ENCODE data around the gene HMG20A. TPM values are rescaled to one million over a fixed set of nuclear protein-coding genes. Genes with fewer than 3 reads are reported as not detected.
"Not testable (repeated sequence)": the region's sequence is repeated elsewhere in the genome, so short reads cannot be mapped to it uniquely, and the experiment has no call there.

The HMG20A gene
- total RNA-seq, 1 donor from 2014 or later, result 17.4 TPM

DNA sequence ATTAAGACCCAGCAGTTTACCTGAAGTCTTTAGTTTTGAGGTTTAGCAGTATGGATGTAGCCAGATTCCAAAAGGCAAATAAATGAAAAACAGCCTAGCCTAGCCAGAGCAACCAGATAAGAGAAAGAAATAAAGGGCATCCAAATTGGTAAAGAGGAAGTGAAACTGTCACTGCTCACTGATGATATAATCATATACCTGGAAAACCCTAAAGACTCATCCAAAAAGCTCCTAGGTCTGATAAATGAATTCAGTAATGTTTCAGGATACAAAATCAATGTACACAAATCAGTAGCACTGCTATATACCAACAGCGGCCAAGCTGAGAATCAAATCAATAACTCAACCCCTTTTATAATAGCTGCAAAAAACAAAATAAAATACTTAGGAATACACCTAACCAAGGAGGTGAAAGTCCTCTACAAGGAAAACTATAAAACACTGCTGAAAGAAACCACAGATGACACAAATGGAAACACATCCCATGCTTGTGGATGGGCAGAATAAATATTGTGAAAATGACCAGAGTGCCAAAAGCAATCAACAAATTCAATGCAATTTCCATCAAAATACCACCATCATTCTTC lies 14.4 kb upstream of the HMG20A start:
- DNase-seq (ENCODE audit: low spot score); ATAC-seq: not testable (repeated sequence)

GRCh38 chr15:77406846-77407245 lies 13.8 kb upstream of the HMG20A start:
- no peak for DNase-seq (ENCODE audit: low spot score)
- ATAC-seq, result no peak

DNA sequence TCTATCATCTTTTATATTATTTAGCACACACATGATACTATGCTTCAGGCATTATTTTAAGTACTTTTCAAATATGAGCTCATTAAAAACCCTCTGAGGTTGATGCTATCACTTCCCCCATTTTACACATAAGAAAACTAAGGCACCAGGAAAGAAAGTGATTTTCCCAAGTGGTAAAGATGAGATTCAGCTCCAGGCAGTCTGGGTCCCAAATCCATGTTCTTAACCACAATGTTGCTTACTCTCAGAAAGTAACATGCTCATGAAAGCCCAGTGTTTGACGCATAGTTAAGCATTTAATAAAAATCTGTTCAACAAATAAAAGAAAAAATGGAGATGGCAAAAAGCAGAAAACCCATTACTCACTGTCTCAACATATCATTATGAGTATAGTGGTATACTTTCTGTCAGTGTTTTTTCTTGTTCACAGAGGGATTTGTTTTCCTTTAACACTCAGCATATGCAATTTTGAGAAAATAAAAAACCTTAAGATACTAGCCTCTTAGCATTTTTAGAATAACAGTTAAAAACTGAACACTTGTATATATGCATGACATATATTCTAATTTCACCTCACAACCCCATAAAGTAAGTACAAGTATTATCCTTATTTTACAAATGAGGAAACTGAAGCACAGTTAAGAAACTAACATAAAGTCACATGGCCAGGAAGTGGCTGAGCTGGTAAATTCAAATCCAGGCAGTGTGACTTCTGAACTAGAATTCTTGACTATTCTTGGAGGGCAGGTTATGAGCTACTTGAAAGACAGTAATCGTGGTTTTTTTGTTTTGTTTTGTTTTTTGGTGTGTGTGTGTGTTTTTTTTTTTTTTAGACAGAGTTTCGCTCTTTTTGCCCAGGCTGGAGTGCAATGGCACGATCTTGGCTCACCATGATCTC lies 11.2 kb upstream of the HMG20A start:
- no peak for ATAC-seq

GRCh38 chr15:77410157-77410500 lies 10.6 kb upstream of the HMG20A start:
- not testable (repeated sequence) for DNase-seq (ENCODE audit: low spot score); ATAC-seq

More for the DNA sequence above, 11.2 kb upstream of the HMG20A start:
- no peak for DNase-seq (ENCODE audit: low spot score)

- no peak for ATAC-seq
- DNase-seq (ENCODE audit: low spot score), result no peak
Measured at GRCh38 chr15:77410701-77411618, 9.7 kb upstream of the HMG20A start.

GRCh38 chr15:77411619-77411976 lies 9.1 kb upstream of the HMG20A start:
- no peak for DNase-seq (ENCODE audit: low spot score)
- ATAC-seq, result no peak

DNA sequence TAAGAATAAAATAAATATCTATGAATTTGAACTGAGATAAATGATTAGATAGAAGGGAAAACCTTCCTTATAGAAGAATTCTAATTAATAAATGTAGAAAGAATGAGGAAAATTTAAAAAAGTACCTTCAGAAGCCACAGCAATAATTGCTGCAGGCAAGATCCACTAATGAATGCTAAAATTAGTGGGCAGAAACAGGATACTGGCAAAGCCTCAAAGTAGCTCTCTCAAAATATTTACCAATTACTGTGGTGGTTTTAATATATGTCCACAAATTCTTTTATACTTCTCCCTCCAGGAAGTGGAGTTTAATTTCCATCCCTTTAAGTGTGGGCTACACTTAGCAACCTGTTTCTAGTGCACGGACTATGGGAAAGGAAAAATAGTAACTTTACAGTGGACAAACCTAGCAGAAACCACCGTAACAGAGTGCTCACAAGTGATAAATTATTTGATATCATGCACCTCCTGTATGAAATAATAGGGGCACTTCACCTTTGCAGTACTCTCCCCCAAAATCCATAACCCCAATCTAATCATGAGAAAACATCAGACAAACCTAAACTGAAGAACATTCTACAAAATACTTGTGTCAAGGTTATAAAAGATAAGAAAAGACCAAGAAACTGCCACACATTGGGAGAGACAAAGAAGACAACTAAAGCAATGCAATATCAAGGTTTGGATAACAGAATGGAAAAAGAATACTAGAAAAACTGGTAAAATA lies 7.6 kb upstream of the HMG20A start:
- no peak for DNase-seq (ENCODE audit: low spot score)

GRCh38 chr15:77413699-77414349 lies 6.9 kb upstream of the HMG20A start:
- no peak for ATAC-seq
- DNase-seq (ENCODE audit: low spot score), result no peak

More for the DNA sequence above, 7.6 kb upstream of the HMG20A start:
- no peak for ATAC-seq

GRCh38 chr15:77414789-77415442 lies 5.8 kb upstream of the HMG20A start:
- ATAC-seq (no peak), DNase-seq (ENCODE audit: low spot score) (no peak)

DNA sequence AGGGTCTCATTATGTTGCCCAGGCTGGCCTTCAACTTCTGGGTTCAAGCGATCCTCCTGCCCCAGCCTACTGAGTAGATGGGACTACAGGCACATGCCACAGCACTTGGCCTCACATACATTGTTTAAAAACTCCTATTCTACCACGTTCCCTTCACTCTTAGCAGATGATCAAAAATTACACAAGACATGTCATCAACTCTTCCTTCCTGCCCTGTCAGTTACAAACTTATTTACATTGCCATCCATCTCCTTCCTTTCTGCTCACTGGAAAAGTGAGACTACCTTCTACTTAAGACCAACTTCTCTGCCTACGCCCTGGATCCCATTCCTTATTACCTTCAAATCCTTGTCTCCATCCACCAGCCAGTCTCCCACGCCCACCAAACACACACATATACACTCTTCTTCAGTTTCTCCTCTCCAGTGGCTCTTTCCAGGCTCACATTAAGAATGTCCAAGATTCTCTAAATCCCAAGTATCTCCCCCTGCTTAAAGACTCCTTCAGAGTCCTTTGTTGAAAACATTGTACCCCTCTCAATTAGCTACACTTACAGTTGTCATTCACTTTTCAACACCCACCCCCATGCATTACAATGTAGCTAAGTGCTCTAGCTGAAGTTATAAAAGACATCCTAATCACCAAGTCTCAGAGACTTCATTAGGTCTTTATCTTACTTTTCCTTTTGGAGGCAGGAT lies 5.1 kb upstream of the HMG20A start:
- DNase-seq (ENCODE audit: low spot score), result no peak

GRCh38 chr15:77416148-77416455 lies 4.6 kb upstream of the HMG20A start:
- no peak for ATAC-seq
- DNase-seq (ENCODE audit: low spot score), result no peak

More for the DNA sequence above, 5.1 kb upstream of the HMG20A start:
- ATAC-seq, result no peak

DNA sequence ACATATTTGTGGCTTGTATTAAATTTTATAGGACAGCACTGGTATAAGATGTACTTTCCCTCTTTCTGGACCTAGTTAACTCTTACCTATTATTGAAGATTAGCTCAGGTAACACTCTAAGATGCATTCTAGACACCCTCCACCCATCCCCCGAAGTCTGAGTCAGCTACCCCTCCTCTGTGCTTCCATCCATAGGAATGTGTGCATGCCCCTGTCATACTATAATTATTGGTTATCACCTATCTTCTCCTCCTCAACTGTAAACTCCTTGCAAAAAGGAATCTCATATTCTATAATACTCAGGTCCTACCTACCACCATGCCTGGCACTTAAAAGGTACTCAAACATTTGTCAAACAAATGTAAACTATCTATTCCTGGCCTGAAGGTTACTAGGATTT lies 3.7 kb upstream of the HMG20A start:
- no peak for ATAC-seq
- DNase-seq (ENCODE audit: low spot score), result no peak

DNA sequence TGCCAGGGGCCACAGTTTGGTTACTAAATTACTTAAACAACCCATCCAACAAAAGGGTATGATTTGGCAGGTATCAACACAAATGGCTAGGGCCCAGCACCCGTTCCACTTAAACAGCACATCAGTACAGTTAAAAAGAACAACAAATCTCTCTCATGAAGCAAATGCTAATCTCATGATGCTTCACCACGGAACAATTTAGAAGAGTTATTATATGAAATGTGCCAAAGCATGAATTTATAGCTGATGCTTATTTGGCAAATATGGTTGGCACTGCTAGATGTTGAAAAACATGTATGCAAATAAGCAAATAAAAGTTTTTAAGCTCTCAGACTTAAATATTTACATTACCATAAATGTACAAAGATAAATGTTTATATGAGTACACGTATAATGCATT lies 3.1 kb upstream of the HMG20A start:
- ATAC-seq (no peak), DNase-seq (ENCODE audit: low spot score) (no peak)

GRCh38 chr15:77418391-77418965 lies 2.2 kb upstream of the HMG20A start:
- DNase-seq (ENCODE audit: low spot score), result no peak
- ATAC-seq, result no peak

- ATAC-seq (peak; percentile 1), DNase-seq (ENCODE audit: low spot score) (peak; percentile 61)
Measured at GRCh38 chr15:77418966-77419835, 1.5 kb upstream of the HMG20A start.

- DNase-seq (ENCODE audit: low spot score) (peak; percentile 99), ATAC-seq (peak; percentile 90)
Measured at GRCh38 chr15:77419836-77420609, 665 bp upstream of the HMG20A start, which contains the start of gene PEAK1. PEAK1 (minus strand) TSS chr15:77420104; CDS start chr15:77181926, 238,178 bp downstream.

DNA sequence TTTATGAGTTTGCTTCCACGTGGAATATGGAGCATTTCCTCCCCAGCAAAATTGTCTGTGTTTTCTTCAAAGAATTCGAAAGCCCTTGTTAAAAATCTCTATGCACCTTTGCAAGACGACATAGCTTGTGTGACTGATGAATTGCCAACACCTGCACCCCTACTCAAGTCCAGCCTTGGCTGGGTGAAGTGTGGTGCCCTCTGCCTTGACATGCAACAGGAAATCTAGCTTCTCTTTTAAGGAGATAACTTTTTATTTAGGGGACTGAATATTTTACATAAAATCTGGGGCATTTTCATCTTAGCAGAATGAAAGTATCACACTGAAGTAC lies 647 bp downstream of the HMG20A start:
- no peak for DNase-seq (ENCODE audit: low spot score)
- ATAC-seq, result no peak

All from left lobe of liver (tissue), 2 donors.